ENCODE measurements around the gene MMP24.
"Not testable (repeated sequence)": the region's sequence is repeated elsewhere in the genome, so short reads cannot be mapped to it uniquely, and the experiment has no call there.

The MMP24 gene

GRCh38 chr20:35254448-35254999 lies 28.0 kb downstream of the MMP24 start:
- in situ Hi-C loops (cut with MboI; ENCODE audit: low sequenced_read_pairs, unreplicated experiment), result no loop called here
- TF ChIP-seq CTCF (IDR thresholded peaks at IDR 0.05; ENCODE audit: borderline replicate concordance, control extremely low read depth, extremely low read depth, insufficient read depth, missing control alignments), result no peak
- no peak for DNase-seq (ENCODE audit: low spot score)

- in situ Hi-C loops (cut with MboI; ENCODE audit: low sequenced_read_pairs, unreplicated experiment), result no loop called here
- TF ChIP-seq CTCF (IDR thresholded peaks at IDR 0.05; ENCODE audit: borderline replicate concordance, control extremely low read depth, extremely low read depth, insufficient read depth, missing control alignments), result no peak
- no peak for DNase-seq (ENCODE audit: low spot score)
Observed at GRCh38 chr20:35257175-35257909, 30.9 kb downstream of the MMP24 start.

- no peak for DNase-seq (ENCODE audit: low spot score)
- no peak for TF ChIP-seq CTCF (IDR thresholded peaks at IDR 0.05; ENCODE audit: borderline replicate concordance, control extremely low read depth, extremely low read depth, insufficient read depth, missing control alignments)
- in situ Hi-C loops (cut with MboI; ENCODE audit: low sequenced_read_pairs, unreplicated experiment), result no loop called here
Observed at GRCh38 chr20:35260426-35260825, 33.9 kb downstream of the MMP24 start.

GRCh38 chr20:35262321-35262720 lies 35.8 kb downstream of the MMP24 start:
- in situ Hi-C loops (cut with MboI; ENCODE audit: low sequenced_read_pairs, unreplicated experiment); DNase-seq (ENCODE audit: low spot score): not testable (repeated sequence)

GRCh38 chr20:35262731-35263531 lies 36.4 kb downstream of the MMP24 start:
- in situ Hi-C loops (cut with MboI; ENCODE audit: low sequenced_read_pairs, unreplicated experiment); DNase-seq (ENCODE audit: low spot score): not testable (repeated sequence)

GRCh38 chr20:35263532-35264341 lies 37.2 kb downstream of the MMP24 start:
- TF ChIP-seq CTCF (IDR thresholded peaks at IDR 0.05; ENCODE audit: borderline replicate concordance, control extremely low read depth, extremely low read depth, insufficient read depth, missing control alignments), result no peak
- no peak for DNase-seq (ENCODE audit: low spot score)
- in situ Hi-C loops (cut with MboI; ENCODE audit: low sequenced_read_pairs, unreplicated experiment), result no loop called here

- in situ Hi-C loops (cut with MboI; ENCODE audit: low sequenced_read_pairs, unreplicated experiment), result no loop called here
- no peak for DNase-seq (ENCODE audit: low spot score)
- no peak for TF ChIP-seq CTCF (IDR thresholded peaks at IDR 0.05; ENCODE audit: borderline replicate concordance, control extremely low read depth, extremely low read depth, insufficient read depth, missing control alignments)
Observed at GRCh38 chr20:35264755-35265154, 38.3 kb downstream of the MMP24 start.
